ENCODE measurements around the gene RALGPS1. TPM values are rescaled to one million over a fixed set of nuclear protein-coding genes. Genes with fewer than 3 reads are reported as not detected.
A peak's percentile ranks its signal among the peaks of the same experiment; 100 is the strongest.

The RALGPS1 gene
- total and polyA plus RNA-seq, 2 of the 13 experiments (the other 11 are each of a cell fraction or from before 2014, with no cell fraction given): 3.7 to 6.5 TPM

DNA sequence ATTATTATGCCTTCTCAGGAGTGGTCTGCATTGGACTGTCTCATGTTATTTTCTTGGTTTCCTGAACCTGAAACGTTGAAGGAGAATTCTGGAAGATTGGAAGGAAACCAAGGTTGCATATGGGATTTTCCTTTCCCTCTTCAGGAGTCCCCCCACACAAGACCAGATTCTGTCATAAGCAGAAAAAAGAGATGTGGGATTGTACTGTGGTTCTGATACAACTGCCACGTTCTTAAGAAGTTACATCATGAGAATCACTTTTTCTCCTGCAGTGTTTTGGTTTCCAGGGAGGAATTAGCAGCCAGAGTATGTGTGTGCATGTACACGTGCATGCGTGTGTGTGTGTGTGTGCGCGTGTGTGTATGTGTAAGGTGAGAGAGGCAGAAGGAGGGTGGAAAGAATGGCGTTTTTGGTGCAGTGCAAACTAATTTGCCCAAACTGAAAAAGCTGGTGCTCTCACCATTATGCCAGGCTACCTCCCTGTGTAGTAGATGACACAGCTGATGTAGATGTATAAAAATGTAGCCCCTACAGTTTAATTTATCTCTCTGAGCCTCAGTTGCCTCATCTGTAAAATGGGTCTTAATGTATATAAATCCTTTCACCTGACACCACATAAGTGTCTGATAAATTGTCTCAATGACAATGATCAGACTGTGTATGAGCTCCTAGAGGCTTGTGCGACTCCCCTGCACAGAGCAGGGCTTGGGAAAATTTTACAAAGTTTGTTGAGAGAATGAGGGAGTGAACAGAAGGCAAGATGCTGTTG lies 38.6 kb downstream of the RALGPS1 start:
- POLR2A ChIA-PET: no interaction called here
- Histone ChIP-seq H3K27me3 (ENCODE audit: control insufficient read depth in 1 of 2, insufficient read depth in 2 of 2, low read length in 2 of 2) (no peaks in the 10 kb centered on the region), H3K4me2 (ENCODE audit: low read depth, low read length) (no peak overlapping the region), H2AFZ (ENCODE audit: low read length) (no peak overlapping the region), H3K4me3 (replicated peaks in 1 of 3; ENCODE audit: insufficient read depth in 1 of 3, low read depth in 2 of 3, low read length in 3 of 3) (no peak overlapping the region), H3K79me2 (ENCODE audit: insufficient read depth, low read length) (no peaks in the 10 kb centered on the region), H3K9ac (ENCODE audit: insufficient read depth, low read depth, low read length) (no peak overlapping the region), H3K36me3 (replicated peaks in 1 of 2; ENCODE audit: control insufficient read depth in 1 of 2, insufficient read depth in 2 of 2, low read length in 2 of 2) (no peaks in the 10 kb centered on the region), H3K27ac (ENCODE audit: extremely low read length, insufficient read depth, low read length) (no peak overlapping the region), H3K9me3 (ENCODE audit: low read length) (no peaks in the 10 kb centered on the region), H3K4me1 (ENCODE audit: insufficient read depth, low read length) (peaks cover 6% of the 10 kb centered on the region; the same call in 1 of the 2 replicates), H4K20me1 (ENCODE audit: insufficient read depth, low read length) (no peaks in the 10 kb centered on the region)
- in situ Hi-C loops (cut with HindIII; ENCODE audit: extremely low pct_ligation_motif_present, low pct_unique_long_range_greater_than_20kb) (no loop called here), intact Hi-C loops (cut with micrococcal nuclease; ENCODE audit: unreplicated experiment) (no loop called here)
- CTCF ChIA-PET (ENCODE audit: low intra/inter-chr PET ratio, low total read pairs): no interaction called here
- DNase-seq (ENCODE audit: low spot score) (no peak), FAIRE-seq (no peak), ATAC-seq (no peak)
- no TSS peak for BruUV-seq (replicated peaks)
- TF ChIP-seq HMGA1 (CRISPR knock-in tag; conservative IDR thresholded peaks at IDR 0.05) (no peak), ZNF629 (CRISPR knock-in tag; conservative IDR thresholded peaks at IDR 0.05) (peak; percentile 76), ZNF816 (CRISPR knock-in tag; IDR thresholded peaks at IDR 0.05; ENCODE audit: borderline replicate concordance) (no peak), EZH2 (conservative IDR thresholded peaks at IDR 0.05; ENCODE audit: low read depth, low read length) (no peak)
- TF ChIP-seq, protein P1, sequence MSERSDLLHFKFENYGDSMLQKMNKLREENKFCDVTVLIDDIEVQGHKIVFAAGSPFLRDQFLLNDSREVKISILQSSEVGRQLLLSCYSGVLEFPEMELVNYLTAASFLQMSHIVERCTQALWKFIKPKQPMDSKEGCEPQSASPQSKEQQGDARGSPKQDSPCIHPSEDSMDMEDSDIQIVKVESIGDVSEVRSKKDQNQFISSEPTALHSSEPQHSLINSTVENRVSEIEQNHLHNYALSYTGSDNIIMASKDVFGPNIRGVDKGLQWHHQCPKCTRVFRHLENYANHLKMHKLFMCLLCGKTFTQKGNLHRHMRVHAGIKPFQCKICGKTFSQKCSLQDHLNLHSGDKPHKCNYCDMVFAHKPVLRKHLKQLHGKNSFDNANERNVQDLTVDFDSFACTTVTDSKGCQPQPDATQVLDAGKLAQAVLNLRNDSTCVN (CRISPR knock-in tag; IDR thresholded peaks at IDR 0.05; ENCODE audit: borderline replicate concordance): no peak
- 80% methylated on average over 8 of the region's 8 CpGs for WGBS (ENCODE audit: low lambda C conversion rate)

DNA sequence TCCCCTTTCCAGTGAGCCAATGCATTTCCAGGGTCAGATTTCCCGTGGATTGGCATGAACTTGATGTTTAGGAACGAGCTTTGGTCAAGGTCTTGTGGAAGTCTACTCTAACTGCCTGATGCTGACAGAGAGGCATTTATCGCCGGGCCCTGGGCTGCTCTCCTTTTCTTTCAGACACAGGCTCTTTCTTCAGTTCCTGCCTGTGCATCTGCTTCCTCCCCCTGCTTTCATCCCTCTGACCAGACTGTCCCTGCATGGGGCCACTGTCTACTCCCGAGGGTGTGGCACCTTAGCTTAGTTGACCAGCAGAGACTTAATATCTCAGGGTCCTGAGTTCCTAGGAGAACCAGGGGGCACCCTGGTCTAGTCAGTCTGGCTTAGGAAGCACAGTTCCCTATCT lies 41.2 kb downstream of the RALGPS1 start:
- Histone ChIP-seq H3K9ac (ENCODE audit: insufficient read depth, low read depth, low read length) (no peak overlapping the region), H3K79me2 (ENCODE audit: insufficient read depth, low read length) (no peaks in the 10 kb centered on the region), H3K27me3 (ENCODE audit: control insufficient read depth in 1 of 2, insufficient read depth in 2 of 2, low read length in 2 of 2) (no peaks in the 10 kb centered on the region), H3K4me3 (replicated peaks in 1 of 3; ENCODE audit: insufficient read depth in 1 of 3, low read depth in 2 of 3, low read length in 3 of 3) (no peak overlapping the region), H3K27ac (ENCODE audit: extremely low read length, insufficient read depth, low read length) (no peak overlapping the region), H3K4me2 (ENCODE audit: low read depth, low read length) (no peak overlapping the region), H4K20me1 (ENCODE audit: insufficient read depth, low read length) (no peaks in the 10 kb centered on the region), H2AFZ (ENCODE audit: low read length) (no peak overlapping the region), H3K9me3 (ENCODE audit: low read length) (no peaks in the 10 kb centered on the region), H3K36me3 (replicated peaks in 1 of 2; ENCODE audit: control insufficient read depth in 1 of 2, insufficient read depth in 2 of 2, low read length in 2 of 2) (no peaks in the 10 kb centered on the region), H3K4me1 (ENCODE audit: insufficient read depth, low read length) (peaks cover 6% of the 10 kb centered on the region; the same call in 1 of the 2 replicates)
- 43% methylated on average over 3 of the region's 5 CpGs for WGBS (ENCODE audit: low lambda C conversion rate)
- BruUV-seq (replicated peaks): no TSS peak
- peak; percentile 6 for DNase-seq (ENCODE audit: low spot score)
- 0 out of 2 replicates have a peak, but pooled peaks have one; percentile 23 for TF ChIP-seq BCL6 (CRISPR knock-in tag; IDR thresholded peaks at IDR 0.05)
- TF ChIP-seq, protein P2, sequence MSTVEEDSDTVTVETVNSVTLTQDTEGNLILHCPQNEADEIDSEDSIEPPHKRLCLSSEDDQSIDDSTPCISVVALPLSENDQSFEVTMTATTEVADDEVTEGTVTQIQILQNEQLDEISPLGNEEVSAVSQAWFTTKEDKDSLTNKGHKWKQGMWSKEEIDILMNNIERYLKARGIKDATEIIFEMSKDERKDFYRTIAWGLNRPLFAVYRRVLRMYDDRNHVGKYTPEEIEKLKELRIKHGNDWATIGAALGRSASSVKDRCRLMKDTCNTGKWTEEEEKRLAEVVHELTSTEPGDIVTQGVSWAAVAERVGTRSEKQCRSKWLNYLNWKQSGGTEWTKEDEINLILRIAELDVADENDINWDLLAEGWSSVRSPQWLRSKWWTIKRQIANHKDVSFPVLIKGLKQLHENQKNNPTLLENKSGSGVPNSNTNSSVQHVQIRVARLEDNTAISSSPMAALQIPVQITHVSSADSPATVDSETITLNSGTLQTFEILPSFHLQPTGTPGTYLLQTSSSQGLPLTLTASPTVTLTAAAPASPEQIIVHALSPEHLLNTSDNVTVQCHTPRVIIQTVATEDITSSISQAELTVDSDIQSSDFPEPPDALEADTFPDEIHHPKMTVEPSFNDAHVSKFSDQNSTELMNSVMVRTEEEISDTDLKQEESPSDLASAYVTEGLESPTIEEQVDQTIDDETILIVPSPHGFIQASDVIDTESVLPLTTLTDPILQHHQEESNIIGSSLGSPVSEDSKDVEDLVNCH (CRISPR knock-in tag; IDR thresholded peaks at IDR 0.05): no peak
- in situ Hi-C loops (cut with HindIII; ENCODE audit: extremely low pct_ligation_motif_present, low pct_unique_long_range_greater_than_20kb): no loop called here
- CTCF ChIA-PET (ENCODE audit: low intra/inter-chr PET ratio, low total read pairs): no interaction called here
- POLR2A ChIA-PET: no interaction called here
- intact Hi-C loops (cut with micrococcal nuclease; ENCODE audit: unreplicated experiment): no loop called here
- FAIRE-seq: no peak
- peak; percentile 41; the same call in 1 of the 3 replicates for ATAC-seq

Data from HepG2 (cell line).